ENCODE results near the gene PAX3.

- no peak for TF ChIP-seq CTCF (IDR thresholded peaks at IDR 0.05 in 4 of 5, conservative IDR thresholded peaks at IDR 0.05 in 1 of 5)
- no peak for TF ChIP-seq POLR2A (IDR thresholded peaks at IDR 0.05)
These were observed 41.2 kb downstream of the PAX3 start for GRCh38 chr2:222257645-222258044.
